Measurements from ENCODE around the gene CSPG4. TPM values are rescaled to one million over a fixed set of nuclear protein-coding genes. Genes with fewer than 3 reads are reported as not detected.

Gene CSPG4
- total and polyA plus RNA-seq, 2 donors (not counting 1 experiment from before 2014, with no cell fraction given) = 0.03 to 0.15 TPM

GRCh38 chr15:75761446-75762356, 49.1 kb upstream of the CSPG4 start:
- no peak overlapping the region for H2AFZ ChIP-seq (ENCODE audit: insufficient read depth, low read depth, low read length, poor library complexity, severe bottlenecking)
- H3K4me2 ChIP-seq (replicated peaks; ENCODE audit: low read depth, low read length, poor library complexity, severe bottlenecking) = no peak overlapping the region
- ATAC-seq (ENCODE audit: low read depth) (no peak), DNase-seq (no peak)
- POLR2A ChIA-PET = no interaction called here
- TF ChIP-seq EZH2 (IDR thresholded peaks at IDR 0.05; ENCODE audit: borderline replicate concordance, insufficient read depth, low read depth, low read length, poor library complexity, severe bottlenecking) = no peak
- TF ChIP-seq CTCF (IDR thresholded peaks at IDR 0.05) = no peak
- CTCF ChIA-PET = no interaction called here
- H3K4me1 Mint-ChIP-seq = peaks cover 20% of the 10 kb centered on the region
- no peaks in the 10 kb centered on the region for H3K9me3 Mint-ChIP-seq (ENCODE audit: insufficient read depth)
- no peak overlapping the region for H3K27ac Mint-ChIP-seq
- H3K27me3 Mint-ChIP-seq = no peaks in the 10 kb centered on the region
- no peak overlapping the region for H3K27ac ChIP-seq (ENCODE audit: low read length in 2 of 2)
- no peaks in the 10 kb centered on the region for H3K27me3 ChIP-seq (replicated peaks in 1 of 4; ENCODE audit: control extremely low read depth in 1 of 4, control insufficient read depth in 3 of 4, insufficient read depth in 4 of 4, low read length in 3 of 4)
- H3K4me3 ChIP-seq (ENCODE audit: control extremely low read depth in 1 of 5, extremely low read depth in 1 of 5, insufficient read depth in 1 of 5, low read depth in 2 of 5, low read length in 4 of 5) = no peak overlapping the region
- H3K79me2 ChIP-seq (ENCODE audit: control insufficient read depth, insufficient read depth, low read length) = no peaks in the 10 kb centered on the region
- H3K9ac ChIP-seq (ENCODE audit: low read length) = no peak overlapping the region
- no peaks in the 10 kb centered on the region for H3K9me3 ChIP-seq (ENCODE audit: control extremely low read depth in 1 of 3, control insufficient read depth in 2 of 3, insufficient read depth in 1 of 3, low read length in 2 of 3)
- peaks cover 6 to 10% of the 10 kb centered on the region in 2 donors for H3K4me1 ChIP-seq (ENCODE audit: control insufficient read depth in 2 of 2, insufficient read depth in 2 of 2, low read length in 2 of 2)
- no peak overlapping the region for H3K4me3 Mint-ChIP-seq
- H3K36me3 ChIP-seq (replicated peaks in 1 of 2; ENCODE audit: control extremely low read depth in 1 of 2, control insufficient read depth in 1 of 2, extremely low read depth in 1 of 2, insufficient read depth in 2 of 2, low read length in 1 of 2) = no peaks in the 10 kb centered on the region
- H4K20me1 ChIP-seq (ENCODE audit: control insufficient read depth, insufficient read depth, low read length, poor library complexity, severe bottlenecking) = no peaks in the 10 kb centered on the region
- 91% methylated on average over 9 of the region's 10 CpGs for WGBS (ENCODE audit: insufficient coverage)
- intact Hi-C loops (cut with micrococcal nuclease) = no loop called here
